Lower leg skin (tissue), 4 donors: ENCODE data around the gene GCAT. TPM values are rescaled to one million over a fixed set of nuclear protein-coding genes. Genes with fewer than 3 reads are reported as not detected.

Source experiments
- DNase-seq, 2 donors: peaks; one replicate each; pipeline ENCODE4 v3.0.0-alpha.2; 2019; ENCODE audit warnings: low spot score in 2 of 2
- H3K4me3 ChIP-seq: fragments of 200-600 bp; sonication (generic); 2 replicates; pipeline ENCODE4 v1.5.1; 2017; ENCODE audit warnings: mild to moderate bottlenecking, low read depth; ENCODE audit not compliant: poor library complexity, severe bottlenecking
- POLR2A ChIP-seq, 2 donors: fragments of 450-650 bp; IDR thresholded peaks; one replicate each; pipeline ENCODE4 v1.6.1; 2016 to 2017; ENCODE audit warnings: antibody characterized with exemption in 2 of 2, mild to moderate bottlenecking in 1 of 2, moderate library complexity in 1 of 2
- WGBS, 2 donors: methylation state at CpG; one replicate each; pipeline ENCODE4 v1.1.5; 2018; 5-methylcytosine and 5-hydroxymethylcytosine counted together
- intact Hi-C: fragments of 100-400 bp; cut with DNase I; formaldehyde crosslinking; loops from one replicate; pipeline ENCODE4 v1.15.0; 2023; ENCODE audit warnings: low total_unique reads
- total RNA-seq, 4 donors: library from RNA; depleted of rRNA; stranded (reverse); fragments of >200 nt; gene quantifications; one replicate each; pipeline ENCODE4 v1.1.0, GENCODE V29; 2016
- TF ChIP-seq, protein P1 (sequence below), 3 donors: fragments of 450-650 bp; IDR thresholded peaks; one replicate each; pipeline ENCODE4 v1.5.1; 2016; ENCODE audit warnings: antibody characterized with exemption in 3 of 3, mild to moderate bottlenecking in 3 of 3, moderate library complexity in 2 of 3

Gene GCAT
- total RNA-seq, 4 donors from 2014 or later: 12.5 to 20.4 (median 16.2) TPM

GRCh38 chr22:37848587-37849088 lies 40.9 kb downstream of the GCAT start:
- no peak for DNase-seq
- TF ChIP-seq POLR2A (IDR thresholded peaks at IDR 0.05): no peak
- TF ChIP-seq, protein P1, sequence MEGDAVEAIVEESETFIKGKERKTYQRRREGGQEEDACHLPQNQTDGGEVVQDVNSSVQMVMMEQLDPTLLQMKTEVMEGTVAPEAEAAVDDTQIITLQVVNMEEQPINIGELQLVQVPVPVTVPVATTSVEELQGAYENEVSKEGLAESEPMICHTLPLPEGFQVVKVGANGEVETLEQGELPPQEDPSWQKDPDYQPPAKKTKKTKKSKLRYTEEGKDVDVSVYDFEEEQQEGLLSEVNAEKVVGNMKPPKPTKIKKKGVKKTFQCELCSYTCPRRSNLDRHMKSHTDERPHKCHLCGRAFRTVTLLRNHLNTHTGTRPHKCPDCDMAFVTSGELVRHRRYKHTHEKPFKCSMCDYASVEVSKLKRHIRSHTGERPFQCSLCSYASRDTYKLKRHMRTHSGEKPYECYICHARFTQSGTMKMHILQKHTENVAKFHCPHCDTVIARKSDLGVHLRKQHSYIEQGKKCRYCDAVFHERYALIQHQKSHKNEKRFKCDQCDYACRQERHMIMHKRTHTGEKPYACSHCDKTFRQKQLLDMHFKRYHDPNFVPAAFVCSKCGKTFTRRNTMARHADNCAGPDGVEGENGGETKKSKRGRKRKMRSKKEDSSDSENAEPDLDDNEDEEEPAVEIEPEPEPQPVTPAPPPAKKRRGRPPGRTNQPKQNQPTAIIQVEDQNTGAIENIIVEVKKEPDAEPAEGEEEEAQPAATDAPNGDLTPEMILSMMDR (IDR thresholded peaks at IDR 0.05): no peak
- intact Hi-C loops: no loop called here
- peak overlapping the region; percentile 71 for H3K4me3 ChIP-seq
- WGBS, 2 donors: 33 to 34% methylated on average over 27 of the region's 27 CpGs

DNA sequence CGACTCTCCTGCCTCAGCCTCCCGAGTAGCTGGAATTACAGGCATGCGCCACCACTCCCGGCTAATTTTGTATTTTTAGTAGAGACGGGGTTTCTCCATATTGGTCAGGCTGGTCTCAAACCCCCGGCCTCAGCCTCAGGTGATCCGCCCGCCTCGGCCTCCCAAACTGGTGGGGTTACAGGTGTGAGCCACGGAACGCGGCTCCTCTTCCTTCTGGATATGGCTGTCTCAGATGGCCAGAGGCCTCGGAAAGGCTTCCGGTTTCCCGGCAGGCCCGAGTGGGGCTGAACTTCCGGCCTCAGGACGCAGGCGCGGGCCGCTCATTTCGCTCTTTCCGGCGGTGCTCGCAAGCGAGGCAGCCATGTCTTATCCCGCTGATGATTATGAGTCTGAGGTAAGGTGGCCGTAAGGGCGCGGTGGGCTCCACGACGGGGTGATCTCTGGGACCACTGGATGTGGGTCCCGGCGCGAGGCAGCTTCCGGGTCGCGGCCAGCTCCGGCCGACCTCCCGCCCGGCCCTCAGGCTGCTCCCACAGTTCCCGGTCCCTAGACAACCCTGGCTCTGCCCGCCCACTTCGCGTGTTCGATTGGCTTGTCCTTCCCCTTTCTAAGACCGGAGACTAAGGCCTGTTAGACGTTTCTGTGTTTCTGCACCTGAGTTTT lies 41.5 kb downstream of the GCAT start, which contains the start of gene EIF3L:
EIF3L (plus strand) TSS at position 331 of the 663 bp plus-strand sequence; CDS start at position 362, 31 bp downstream.
- peak; percentile 88 to 98 for DNase-seq
- TF ChIP-seq POLR2A (IDR thresholded peaks at IDR 0.05): peak in 1 of 2 donors; percentile 44
- TF ChIP-seq, protein P1 (IDR thresholded peaks at IDR 0.05): no peak
- 1% methylated on average over 44 to 47 of the region's 49 CpGs for WGBS, 2 donors
- intact Hi-C loops: no loop called here
- H3K4me3 ChIP-seq: peak within 1 kb of the TSS; percentile 71

DNA sequence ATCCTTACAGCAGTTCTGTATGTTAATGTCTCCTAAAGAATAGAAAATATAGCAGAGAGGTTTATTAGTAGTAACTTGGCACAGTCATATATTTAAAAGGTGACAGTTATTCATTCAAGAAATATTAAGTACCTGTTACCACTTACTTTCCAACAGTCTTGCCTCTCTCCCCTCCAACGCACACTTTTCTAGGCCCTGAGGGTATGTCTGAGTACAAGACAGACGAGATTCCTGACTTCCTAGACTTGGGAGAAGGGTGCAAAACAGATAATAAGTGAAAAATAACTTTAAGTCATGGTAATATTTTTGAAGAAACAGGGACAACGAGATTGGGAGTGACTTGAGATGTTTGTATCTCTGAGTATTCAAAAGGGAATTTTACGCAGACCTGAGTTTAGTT lies 43.1 kb downstream of the GCAT start:
- TF ChIP-seq, protein P1 (IDR thresholded peaks at IDR 0.05): no peak
- TF ChIP-seq POLR2A (IDR thresholded peaks at IDR 0.05): no peak
- intact Hi-C loops: no loop called here
- no peak overlapping the region for H3K4me3 ChIP-seq
- WGBS, 2 donors: 63 to 69% methylated on average over 4 of the region's 4 CpGs
- DNase-seq: no peak

DNA sequence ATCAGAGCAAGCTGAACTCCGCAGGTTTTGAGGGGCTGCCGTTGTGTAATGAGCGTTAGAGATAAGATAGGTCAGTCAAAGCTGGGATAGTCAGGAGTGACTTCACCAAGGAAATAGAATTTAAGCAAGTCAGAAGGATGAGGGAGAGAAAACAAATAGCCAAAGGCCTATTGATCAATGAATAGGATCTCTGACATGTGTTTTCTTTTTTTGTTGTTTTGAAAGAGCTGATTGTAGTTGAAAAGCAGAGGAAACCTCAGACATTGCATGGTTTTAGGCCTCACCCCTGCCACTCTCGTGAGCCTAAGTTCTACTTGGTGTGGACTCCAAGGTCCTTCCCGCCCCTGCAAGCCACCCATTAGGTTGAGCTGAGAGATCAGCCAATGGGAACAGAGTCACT lies 44.7 kb downstream of the GCAT start:
- WGBS, 2 donors: 88 to 90% methylated on average over 5 of the region's 5 CpGs
- no peak for DNase-seq
- no peak overlapping the region for H3K4me3 ChIP-seq
- TF ChIP-seq POLR2A (IDR thresholded peaks at IDR 0.05): no peak
- TF ChIP-seq, protein P1 (IDR thresholded peaks at IDR 0.05): no peak
- intact Hi-C loops: no loop called here

DNA sequence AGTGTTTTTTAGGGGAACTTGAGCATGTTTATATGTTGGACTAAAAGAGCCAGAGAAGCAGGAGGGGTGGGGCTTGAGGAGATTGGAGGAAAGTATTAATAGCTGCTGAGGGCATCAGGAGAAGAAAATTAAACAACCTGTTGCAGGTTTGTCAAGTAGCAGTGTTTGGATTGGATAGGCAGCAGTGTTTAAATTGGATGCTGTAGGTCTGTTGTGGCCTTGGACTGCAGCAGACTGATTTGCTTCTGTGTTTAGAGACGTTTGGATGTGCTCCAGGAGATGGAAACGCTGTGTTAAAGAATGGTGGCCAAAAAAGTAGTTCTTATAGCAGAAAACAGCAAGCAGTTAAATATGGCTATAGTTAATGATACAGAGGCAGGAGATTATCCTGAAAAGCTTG lies 47.2 kb downstream of the GCAT start:
- WGBS, 2 donors: 35 to 45% methylated on average over 2 of the region's 2 CpGs
- H3K4me3 ChIP-seq: no peak overlapping the region
- no peak for DNase-seq
- TF ChIP-seq POLR2A (IDR thresholded peaks at IDR 0.05): no peak
- TF ChIP-seq, protein P1 (IDR thresholded peaks at IDR 0.05): no peak
- intact Hi-C loops: no loop called here
